HG03108 (cell line): ENCODE data around the gene C1QL2.

Experiments
- ATAC-seq: cut with Tn5 transposase; IDR thresholded peaks from one replicate; pipeline ENCODE4 v1.9.1; 2021; ENCODE audit warnings: moderate library complexity; ENCODE audit not compliant: unreplicated experiment

C1QL2 gene

GRCh38 chr2:119179991-119180390 is 21.4 kb upstream of the C1QL2 start:
- ATAC-seq = no peak

- ATAC-seq = no peak
These were observed 20.7 kb upstream of the C1QL2 start for GRCh38 chr2:119179202-119179601.

- ATAC-seq = no peak
These were observed 20.2 kb upstream of the C1QL2 start for GRCh38 chr2:119178776-119179175.

GRCh38 chr2:119177838-119178190 is 19.3 kb upstream of the C1QL2 start:
- ATAC-seq = no peak

GRCh38 chr2:119177171-119177837 is 18.8 kb upstream of the C1QL2 start:
- ATAC-seq = no peak

GRCh38 chr2:119175517-119175916 is 17.0 kb upstream of the C1QL2 start:
- ATAC-seq = no peak

GRCh38 chr2:119174993-119175347 is 16.4 kb upstream of the C1QL2 start:
- no peak for ATAC-seq

GRCh38 chr2:119174216-119174992 is 15.9 kb upstream of the C1QL2 start:
- ATAC-seq = no peak

GRCh38 chr2:119173556-119174060 is 15.1 kb upstream of the C1QL2 start:
- ATAC-seq = no peak

GRCh38 chr2:119170504-119170903 is 12.0 kb upstream of the C1QL2 start:
- no peak for ATAC-seq

GRCh38 chr2:119169717-119170116 is 11.2 kb upstream of the C1QL2 start:
- no peak for ATAC-seq

- no peak for ATAC-seq
These were observed 1.9 kb upstream of the C1QL2 start for GRCh38 chr2:119160361-119160990.

GRCh38 chr2:119157850-119158511 is 570 bp downstream of the C1QL2 start:
- no peak for ATAC-seq

- ATAC-seq = no peak
These were observed 1.4 kb downstream of the C1QL2 start for GRCh38 chr2:119156891-119157773.

- ATAC-seq = no peak
These were observed 2.3 kb downstream of the C1QL2 start for GRCh38 chr2:119156105-119156890.

GRCh38 chr2:119155633-119156032 is 2.9 kb downstream of the C1QL2 start:
- ATAC-seq = no peak

- ATAC-seq = no peak
These were observed 4.5 kb downstream of the C1QL2 start for GRCh38 chr2:119154076-119154475.

GRCh38 chr2:119149611-119150010 is 8.9 kb downstream of the C1QL2 start:
- no peak for ATAC-seq

- no peak for ATAC-seq
These were observed 10.5 kb downstream of the C1QL2 start for GRCh38 chr2:119147776-119148715.
